GM10266 (cell line): ENCODE data around the gene ZDBF2.

Experiments used
- DNase-seq: peaks from one replicate; pipeline ENCODE4 v3.0.0; 2012; ENCODE audit errors: extremely low spot score
- CTCF ChIP-seq: IDR thresholded peaks from 2 replicates; pipeline ENCODE4 v1.5.1; 2012; ENCODE audit warnings: mild to moderate bottlenecking, low read depth; ENCODE audit not compliant: control insufficient read depth, insufficient read depth; ENCODE audit errors: missing control alignments

Gene ZDBF2

GRCh38 chr2:206263959-206264603 lies 10.4 kb upstream of the ZDBF2 start:
- no peak for DNase-seq
- no peak for TF ChIP-seq CTCF

- no peak for TF ChIP-seq CTCF
These were observed 8.0 kb upstream of the ZDBF2 start for GRCh38 chr2:206266130-206267125.

GRCh38 chr2:206267567-206267966 lies 6.9 kb upstream of the ZDBF2 start:
- TF ChIP-seq CTCF = no peak
- DNase-seq = no peak

More at GRCh38 chr2:206266130-206267125, 8.0 kb upstream of the ZDBF2 start:
- DNase-seq = no peak

- TF ChIP-seq CTCF = no peak
- DNase-seq = no peak
These were observed 3.4 kb upstream of the ZDBF2 start for GRCh38 chr2:206271065-206271464.

GRCh38 chr2:206273905-206274304 lies 558 bp upstream of the ZDBF2 start:
- DNase-seq = no peak
- TF ChIP-seq CTCF = no peak

GRCh38 chr2:206275312-206276055 lies 1.0 kb downstream of the ZDBF2 start:
- no peak for TF ChIP-seq CTCF
- peak; percentile 65 for DNase-seq
